Right lobe of liver (tissue), 4 donors: ENCODE measurements around the gene FGF18.

Experiments used
- CTCF ChIP-seq, 4 donors: fragments of 200-600 bp in 3 of 4; fragments of 450-650 bp in 1 of 4; IDR thresholded peaks; one replicate each; pipeline versions ENCODE4 v1.5.1 to v1.8.0; 2016 to 2022; ENCODE audit warnings: antibody characterized with exemption in 4 of 4, mild to moderate bottlenecking in 2 of 4
- POLR2A ChIP-seq: fragments of 450-650 bp; IDR thresholded peaks from one replicate; pipeline ENCODE4 v1.6.1; 2017; ENCODE audit warnings: antibody characterized with exemption, mild to moderate bottlenecking
- donor health status: DM: no; HTN: no; CAD: no.
- donor health status: DM: no; HTN: no; CAD: no.
- donor health status: DM: no; HTN: yes; CAD: no.

- TF ChIP-seq CTCF (IDR thresholded peaks at IDR 0.05) (no peak), POLR2A (no peak)
These were observed 10.0 kb upstream of the FGF18 start for GRCh38 chr5:171409164-171410136.
